ENCODE data around the gene SHB.

The SHB gene

GRCh38 chr9:37947977-37948376 is 121.0 kb downstream of the SHB start:
- no peaks in the 10 kb centered on the region for H3K4me1 ChIP-seq (ENCODE audit: control insufficient read depth, insufficient read depth, low read length)
- TF ChIP-seq IKZF3 (tag by site-specific recombination; IDR thresholded peaks at IDR 0.05) (no peak), ZNF660 (tag by site-specific recombination; IDR thresholded peaks at IDR 0.05) (no peak), ZNF555 (tag by site-specific recombination; conservative IDR thresholded peaks at IDR 0.05) (no peak), ZNF202 (tag by site-specific recombination; IDR thresholded peaks at IDR 0.05; ENCODE audit: borderline replicate concordance) (no peak)
- TF ChIP-seq, protein P1, sequence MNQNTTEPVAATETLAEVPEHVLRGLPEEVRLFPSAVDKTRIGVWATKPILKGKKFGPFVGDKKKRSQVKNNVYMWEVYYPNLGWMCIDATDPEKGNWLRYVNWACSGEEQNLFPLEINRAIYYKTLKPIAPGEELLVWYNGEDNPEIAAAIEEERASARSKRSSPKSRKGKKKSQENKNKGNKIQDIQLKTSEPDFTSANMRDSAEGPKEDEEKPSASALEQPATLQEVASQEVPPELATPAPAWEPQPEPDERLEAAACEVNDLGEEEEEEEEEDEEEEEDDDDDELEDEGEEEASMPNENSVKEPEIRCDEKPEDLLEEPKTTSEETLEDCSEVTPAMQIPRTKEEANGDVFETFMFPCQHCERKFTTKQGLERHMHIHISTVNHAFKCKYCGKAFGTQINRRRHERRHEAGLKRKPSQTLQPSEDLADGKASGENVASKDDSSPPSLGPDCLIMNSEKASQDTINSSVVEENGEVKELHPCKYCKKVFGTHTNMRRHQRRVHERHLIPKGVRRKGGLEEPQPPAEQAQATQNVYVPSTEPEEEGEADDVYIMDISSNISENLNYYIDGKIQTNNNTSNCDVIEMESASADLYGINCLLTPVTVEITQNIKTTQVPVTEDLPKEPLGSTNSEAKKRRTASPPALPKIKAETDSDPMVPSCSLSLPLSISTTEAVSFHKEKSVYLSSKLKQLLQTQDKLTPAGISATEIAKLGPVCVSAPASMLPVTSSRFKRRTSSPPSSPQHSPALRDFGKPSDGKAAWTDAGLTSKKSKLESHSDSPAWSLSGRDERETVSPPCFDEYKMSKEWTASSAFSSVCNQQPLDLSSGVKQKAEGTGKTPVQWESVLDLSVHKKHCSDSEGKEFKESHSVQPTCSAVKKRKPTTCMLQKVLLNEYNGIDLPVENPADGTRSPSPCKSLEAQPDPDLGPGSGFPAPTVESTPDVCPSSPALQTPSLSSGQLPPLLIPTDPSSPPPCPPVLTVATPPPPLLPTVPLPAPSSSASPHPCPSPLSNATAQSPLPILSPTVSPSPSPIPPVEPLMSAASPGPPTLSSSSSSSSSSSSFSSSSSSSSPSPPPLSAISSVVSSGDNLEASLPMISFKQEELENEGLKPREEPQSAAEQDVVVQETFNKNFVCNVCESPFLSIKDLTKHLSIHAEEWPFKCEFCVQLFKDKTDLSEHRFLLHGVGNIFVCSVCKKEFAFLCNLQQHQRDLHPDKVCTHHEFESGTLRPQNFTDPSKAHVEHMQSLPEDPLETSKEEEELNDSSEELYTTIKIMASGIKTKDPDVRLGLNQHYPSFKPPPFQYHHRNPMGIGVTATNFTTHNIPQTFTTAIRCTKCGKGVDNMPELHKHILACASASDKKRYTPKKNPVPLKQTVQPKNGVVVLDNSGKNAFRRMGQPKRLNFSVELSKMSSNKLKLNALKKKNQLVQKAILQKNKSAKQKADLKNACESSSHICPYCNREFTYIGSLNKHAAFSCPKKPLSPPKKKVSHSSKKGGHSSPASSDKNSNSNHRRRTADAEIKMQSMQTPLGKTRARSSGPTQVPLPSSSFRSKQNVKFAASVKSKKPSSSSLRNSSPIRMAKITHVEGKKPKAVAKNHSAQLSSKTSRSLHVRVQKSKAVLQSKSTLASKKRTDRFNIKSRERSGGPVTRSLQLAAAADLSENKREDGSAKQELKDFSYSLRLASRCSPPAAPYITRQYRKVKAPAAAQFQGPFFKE (tag by site-specific recombination; IDR thresholded peaks at IDR 0.05; ENCODE audit: borderline replicate concordance) = no peak
- TF ChIP-seq, protein P2, sequence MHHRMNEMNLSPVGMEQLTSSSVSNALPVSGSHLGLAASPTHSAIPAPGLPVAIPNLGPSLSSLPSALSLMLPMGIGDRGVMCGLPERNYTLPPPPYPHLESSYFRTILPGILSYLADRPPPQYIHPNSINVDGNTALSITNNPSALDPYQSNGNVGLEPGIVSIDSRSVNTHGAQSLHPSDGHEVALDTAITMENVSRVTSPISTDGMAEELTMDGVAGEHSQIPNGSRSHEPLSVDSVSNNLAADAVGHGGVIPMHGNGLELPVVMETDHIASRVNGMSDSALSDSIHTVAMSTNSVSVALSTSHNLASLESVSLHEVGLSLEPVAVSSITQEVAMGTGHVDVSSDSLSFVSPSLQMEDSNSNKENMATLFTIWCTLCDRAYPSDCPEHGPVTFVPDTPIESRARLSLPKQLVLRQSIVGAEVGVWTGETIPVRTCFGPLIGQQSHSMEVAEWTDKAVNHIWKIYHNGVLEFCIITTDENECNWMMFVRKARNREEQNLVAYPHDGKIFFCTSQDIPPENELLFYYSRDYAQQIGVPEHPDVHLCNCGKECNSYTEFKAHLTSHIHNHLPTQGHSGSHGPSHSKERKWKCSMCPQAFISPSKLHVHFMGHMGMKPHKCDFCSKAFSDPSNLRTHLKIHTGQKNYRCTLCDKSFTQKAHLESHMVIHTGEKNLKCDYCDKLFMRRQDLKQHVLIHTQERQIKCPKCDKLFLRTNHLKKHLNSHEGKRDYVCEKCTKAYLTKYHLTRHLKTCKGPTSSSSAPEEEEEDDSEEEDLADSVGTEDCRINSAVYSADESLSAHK (tag by site-specific recombination; IDR thresholded peaks at IDR 0.05) = no peak
- TF ChIP-seq, protein P3, sequence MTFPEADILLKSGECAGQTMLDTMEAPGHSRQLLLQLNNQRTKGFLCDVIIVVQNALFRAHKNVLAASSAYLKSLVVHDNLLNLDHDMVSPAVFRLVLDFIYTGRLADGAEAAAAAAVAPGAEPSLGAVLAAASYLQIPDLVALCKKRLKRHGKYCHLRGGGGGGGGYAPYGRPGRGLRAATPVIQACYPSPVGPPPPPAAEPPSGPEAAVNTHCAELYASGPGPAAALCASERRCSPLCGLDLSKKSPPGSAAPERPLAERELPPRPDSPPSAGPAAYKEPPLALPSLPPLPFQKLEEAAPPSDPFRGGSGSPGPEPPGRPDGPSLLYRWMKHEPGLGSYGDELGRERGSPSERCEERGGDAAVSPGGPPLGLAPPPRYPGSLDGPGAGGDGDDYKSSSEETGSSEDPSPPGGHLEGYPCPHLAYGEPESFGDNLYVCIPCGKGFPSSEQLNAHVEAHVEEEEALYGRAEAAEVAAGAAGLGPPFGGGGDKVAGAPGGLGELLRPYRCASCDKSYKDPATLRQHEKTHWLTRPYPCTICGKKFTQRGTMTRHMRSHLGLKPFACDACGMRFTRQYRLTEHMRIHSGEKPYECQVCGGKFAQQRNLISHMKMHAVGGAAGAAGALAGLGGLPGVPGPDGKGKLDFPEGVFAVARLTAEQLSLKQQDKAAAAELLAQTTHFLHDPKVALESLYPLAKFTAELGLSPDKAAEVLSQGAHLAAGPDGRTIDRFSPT (tag by site-specific recombination; IDR thresholded peaks at IDR 0.05) = no peak
- ChIA-PET POLR2A (no interaction called here), CTCF (no interaction called here)
- H3K36me3 ChIP-seq (ENCODE audit: control insufficient read depth in 2 of 2, insufficient read depth in 1 of 2, low read length in 2 of 2) = peaks cover 0 to 95% of the 10 kb centered on the region in 2 experiments; a peak in 2 of 3 replicates
- H3K9me3 ChIP-seq (ENCODE audit: control insufficient read depth, insufficient read depth, low read depth, low read length) = no peaks in the 10 kb centered on the region
- H3K4me3 ChIP-seq (ENCODE audit: low read depth, low read length) = no peak overlapping the region
- no peak overlapping the region for H3K27ac ChIP-seq (ENCODE audit: extremely low read depth, low read depth, low read length)

DNA sequence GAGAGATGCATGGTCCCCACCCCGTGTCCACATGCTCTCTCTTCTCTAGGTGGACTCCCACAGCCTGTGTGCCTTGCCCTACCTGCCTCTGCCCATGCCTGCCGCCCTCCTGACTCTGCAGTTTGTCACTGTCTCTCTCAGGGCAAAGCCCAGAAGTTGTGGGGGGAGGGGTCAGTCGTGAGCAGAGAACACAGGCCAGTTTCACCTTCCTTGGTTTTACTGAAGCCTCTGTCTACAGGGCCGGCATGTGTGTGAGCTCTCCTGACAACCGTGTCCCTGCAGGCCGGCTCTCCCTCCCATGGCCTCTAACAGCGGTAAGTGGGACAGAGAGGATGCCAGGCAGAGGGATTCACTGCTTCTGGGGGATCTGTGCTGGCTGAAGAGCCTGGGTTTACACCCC is 121.6 kb downstream of the SHB start:
- CTCF ChIA-PET = no interaction called here
- POLR2A ChIA-PET = no interaction called here
- peaks cover 0 to 95% of the 10 kb centered on the region in 2 experiments; a peak in 2 of 3 replicates for H3K36me3 ChIP-seq (ENCODE audit: control insufficient read depth in 2 of 2, insufficient read depth in 1 of 2, low read length in 2 of 2)
- H3K27ac ChIP-seq (ENCODE audit: extremely low read depth, low read depth, low read length) = no peak overlapping the region
- H3K4me3 ChIP-seq (ENCODE audit: low read depth, low read length) = no peak overlapping the region
- no peaks in the 10 kb centered on the region for H3K4me1 ChIP-seq (ENCODE audit: control insufficient read depth, insufficient read depth, low read length)
- no peaks in the 10 kb centered on the region for H3K9me3 ChIP-seq (ENCODE audit: control insufficient read depth, insufficient read depth, low read depth, low read length)
- no peak for TF ChIP-seq AEBP2 (tag by site-specific recombination; IDR thresholded peaks at IDR 0.05; ENCODE audit: borderline replicate concordance)
- TF ChIP-seq, protein P4, sequence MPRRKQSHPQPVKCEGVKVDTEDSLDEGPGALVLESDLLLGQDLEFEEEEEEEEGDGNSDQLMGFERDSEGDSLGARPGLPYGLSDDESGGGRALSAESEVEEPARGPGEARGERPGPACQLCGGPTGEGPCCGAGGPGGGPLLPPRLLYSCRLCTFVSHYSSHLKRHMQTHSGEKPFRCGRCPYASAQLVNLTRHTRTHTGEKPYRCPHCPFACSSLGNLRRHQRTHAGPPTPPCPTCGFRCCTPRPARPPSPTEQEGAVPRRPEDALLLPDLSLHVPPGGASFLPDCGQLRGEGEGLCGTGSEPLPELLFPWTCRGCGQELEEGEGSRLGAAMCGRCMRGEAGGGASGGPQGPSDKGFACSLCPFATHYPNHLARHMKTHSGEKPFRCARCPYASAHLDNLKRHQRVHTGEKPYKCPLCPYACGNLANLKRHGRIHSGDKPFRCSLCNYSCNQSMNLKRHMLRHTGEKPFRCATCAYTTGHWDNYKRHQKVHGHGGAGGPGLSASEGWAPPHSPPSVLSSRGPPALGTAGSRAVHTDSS (tag by site-specific recombination; IDR thresholded peaks at IDR 0.05) = no peak
